GM12878 (cell line): ENCODE results near the gene KRTAP5-7. TPM values are rescaled to one million over a fixed set of nuclear protein-coding genes. Genes with fewer than 3 reads are reported as not detected.

Experiments
- ATAC-seq: fragments of 200-7000 bp; cut with Tn5 transposase; 3 replicates; pipeline ENCODE4 v1.9.1; 2020; ENCODE audit warnings: mild to moderate bottlenecking, moderate library complexity
- BruUV-seq: library from RNA; stranded (reverse); fragments of 400-500 nt; replicated peaks from 2 replicates; lab custom pipeline; 2021; lab: Mats Ljungman, UMichigan
- CTCF ChIA-PET: fragments of 300-600 bp; sonication (Branson Sonifier 250); formaldehyde crosslinking; extraction: SDS; loops from one replicate; lab custom pipeline; 2021; ENCODE audit warnings: inconsistent platforms; lab: Yijun Ruan, JAX
- POLR2A ChIA-PET: fragments of 350-600 bp; formaldehyde crosslinking; extraction: SDS; loops from one replicate; lab custom pipeline; 2021; ENCODE audit warnings: inconsistent platforms; lab: Charles Lee
- RAD21 ChIA-PET: fragments of 300-600 bp; sonication (Branson Sonifier 250); formaldehyde crosslinking; loops from one replicate; lab custom pipeline; 2023; ENCODE audit warnings: antibody characterized with exemption; ENCODE audit not compliant: unreplicated experiment; lab: Charles Lee
- SMC1A ChIA-PET: fragments of 300-600 bp; sonication (Branson Sonifier 250); formaldehyde crosslinking; loops from one replicate; lab custom pipeline; 2023; ENCODE audit not compliant: unreplicated experiment, uncharacterized antibody; lab: Charles Lee
- DNase-seq: peaks from one replicate; pipeline ENCODE4 v3.0.0-alpha.2; 2011; ENCODE audit warnings: low read depth, low spot score
- FAIRE-seq: peaks from 3 replicates; lab custom pipeline; 2011; peaks lifted over from hg19 to GRCh38; lab: Jason Lieb, UNC
- H2AFZ ChIP-seq: 2 replicates; pipeline ENCODE4 v1.6.0; 2011; ENCODE audit warnings: low read depth, low read length, control low read depth; ENCODE audit not compliant: control insufficient read depth
- H3K27ac ChIP-seq: 2 replicates; pipeline ENCODE4 v1.5.1; 2011; ENCODE audit warnings: control low read depth; ENCODE audit not compliant: control insufficient read depth, insufficient read depth
- H3K27me3 ChIP-seq, 2 experiments: replicated peaks in 1 of 2; 2 replicates each; pipeline versions ENCODE4 v1.6.0 to v1.6.1; 2011; ENCODE audit warnings: low read length in 1 of 2; ENCODE audit not compliant: control insufficient read depth in 2 of 2, insufficient read depth in 2 of 2
- H3K36me3 ChIP-seq, 2 experiments: 2 replicates each; pipeline ENCODE4 v1.5.1; 2011; ENCODE audit warnings: low read length in 1 of 2; ENCODE audit not compliant: control insufficient read depth in 2 of 2, insufficient read depth in 2 of 2
- H3K4me1 ChIP-seq: 2 replicates; pipeline ENCODE4 v1.6.1; 2011; ENCODE audit warnings: mild to moderate bottlenecking, low read length, moderate library complexity, mixed read lengths; ENCODE audit not compliant: control insufficient read depth, insufficient read depth
- H3K4me2 ChIP-seq: 2 replicates; pipeline ENCODE4 v1.6.0; 2011; ENCODE audit warnings: control low read depth; ENCODE audit not compliant: control insufficient read depth, insufficient read depth
- H3K4me3 ChIP-seq: fragments of 200-600 bp; sonication (generic); 2 replicates; pipeline ENCODE4 v1.5.1; 2016
- H3K79me2 ChIP-seq: 2 replicates; pipeline ENCODE4 v1.6.0; 2011; ENCODE audit warnings: low read length; ENCODE audit not compliant: control insufficient read depth, insufficient read depth
- H3K9ac ChIP-seq: 2 replicates; pipeline ENCODE4 v1.8.0; 2011; ENCODE audit warnings: low read length, control low read depth, mixed read lengths; ENCODE audit not compliant: control insufficient read depth, insufficient read depth
- H3K9me3 ChIP-seq: replicated peaks from 3 replicates; pipeline ENCODE4 v1.5.1; 2011; ENCODE audit warnings: mild to moderate bottlenecking, low read length; ENCODE audit not compliant: control insufficient read depth, insufficient read depth
- H4K20me1 ChIP-seq: 2 replicates; pipeline ENCODE4 v1.6.0; 2011; ENCODE audit not compliant: control insufficient read depth, insufficient read depth
- CBFB ChIP-seq: IDR thresholded peaks from 2 replicates; pipeline ENCODE4 v1.6.1; 2016; ENCODE audit warnings: antibody characterized with exemption, low read depth
- CTCF ChIP-seq, 3 experiments: IDR thresholded peaks in 2 of 3; conservative IDR thresholded peaks in 1 of 3; 2 replicates each; pipeline ENCODE4 v1.5.1; 2011; ENCODE audit warnings: low read depth in 3 of 3, low read length in 3 of 3, mild to moderate bottlenecking in 3 of 3, control low read depth in 2 of 3, moderate library complexity in 2 of 3, inconsistent platforms in 1 of 3, mixed read lengths in 1 of 3; ENCODE audit not compliant: control insufficient read depth in 2 of 3, insufficient read depth in 1 of 3; ENCODE audit errors: extremely low read depth in 1 of 3
- FOS ChIP-seq: IDR thresholded peaks from 3 replicates; pipeline ENCODE4 v1.6.1; 2011; ENCODE audit warnings: borderline replicate concordance; ENCODE audit not compliant: insufficient read length; ENCODE audit errors: extremely low read depth
- IRF4 ChIP-seq: IDR thresholded peaks from 2 replicates; pipeline ENCODE4 v1.6.1; 2011; ENCODE audit warnings: low read depth, low read length
- MEF2A ChIP-seq: IDR thresholded peaks from 2 replicates; pipeline ENCODE4 v1.6.1; 2011; ENCODE audit warnings: low read depth, mild to moderate bottlenecking, low read length, moderate library complexity; ENCODE audit not compliant: insufficient read depth
- MEF2B ChIP-seq: fragments of 450-650 bp; IDR thresholded peaks from 2 replicates; pipeline ENCODE4 v1.6.1; 2018; ENCODE audit warnings: mild to moderate bottlenecking, moderate library complexity; ENCODE audit not compliant: partially characterized antibody, poor library complexity, severe bottlenecking
- NFYA ChIP-seq: IDR thresholded peaks from 2 replicates; pipeline ENCODE4 v1.6.1; 2011; ENCODE audit warnings: low read depth, mild to moderate bottlenecking, low read length, improper control_type of control experiment, borderline replicate concordance
- NR2C1 ChIP-seq: fragments of 450-650 bp; IDR thresholded peaks from 2 replicates; pipeline ENCODE4 v1.6.1; 2017; ENCODE audit warnings: antibody characterized with exemption, mild to moderate bottlenecking, moderate library complexity
- PKNOX1 ChIP-seq: fragments of 450-650 bp; IDR thresholded peaks from 2 replicates; pipeline ENCODE4 v1.6.1; 2016; ENCODE audit warnings: mild to moderate bottlenecking
- RBBP5 ChIP-seq: fragments of 200-600 bp; sonication (generic); conservative IDR thresholded peaks from 2 replicates; pipeline ENCODE4 v1.6.1; 2016
- RELA ChIP-seq: fragments of 450-650 bp; IDR thresholded peaks from 2 replicates; pipeline ENCODE4 v1.8.0; 2014; ENCODE audit warnings: borderline replicate concordance; ENCODE audit not compliant: partially characterized antibody
- RUNX3 ChIP-seq: IDR thresholded peaks from 2 replicates; pipeline ENCODE4 v1.6.1; 2012; ENCODE audit warnings: low read length, inconsistent platforms
- SPI1 ChIP-seq: IDR thresholded peaks from 2 replicates; pipeline ENCODE4 v1.6.1; 2011; ENCODE audit warnings: low read depth, mild to moderate bottlenecking, low read length, moderate library complexity, borderline replicate concordance; ENCODE audit not compliant: insufficient read depth
- TAF1 ChIP-seq: IDR thresholded peaks from 2 replicates; pipeline ENCODE4 v1.6.1; 2011; ENCODE audit warnings: mild to moderate bottlenecking, low read depth, low read length, borderline replicate concordance
- TCF7 ChIP-seq: IDR thresholded peaks from 2 replicates; pipeline ENCODE4 v1.6.1; 2014; ENCODE audit warnings: antibody characterized with exemption, borderline replicate concordance
- WRNIP1 ChIP-seq: IDR thresholded peaks from 2 replicates; pipeline ENCODE4 v1.6.1; 2011; ENCODE audit warnings: low read depth, low read length, improper control_type of control experiment, borderline replicate concordance
- ZNF592 ChIP-seq: fragments of 450-650 bp; IDR thresholded peaks from 2 replicates; pipeline ENCODE4 v1.6.1; 2017; ENCODE audit warnings: mild to moderate bottlenecking, moderate library complexity
- WGBS: methylation state at CpG from one replicate; pipeline ENCODE4 v1.1.6; 2016; ENCODE audit warnings: low lambda C conversion rate; ENCODE audit not compliant: insufficient replicate concordance, insufficient coverage; ENCODE audit errors: missing lambda C conversion rate; 5-methylcytosine and 5-hydroxymethylcytosine counted together
- in situ Hi-C: fragments of 300-500 bp; cut with MboI; formaldehyde crosslinking; loops from 9 replicates; pipeline ENCODE4 v1.14.3; 2018; ENCODE audit warnings: mixed read lengths
- intact Hi-C: fragments of 100-400 bp; cut with micrococcal nuclease; formaldehyde crosslinking; loops from one replicate; pipeline ENCODE4 v1.14.2; 2022; ENCODE audit not compliant: unreplicated experiment
- polyA plus RNA-seq, 11 experiments: library from polyadenylated mRNA; depleted of rRNA in 4 of 11; unstranded in 6 of 11; stranded (reverse) in 5 of 11; fragments of >200 nt; fragmentation: Nextera tagmentation in 4 of 11; fragmentation: Illumina TruSeq in 1 of 11; extraction: Ambion mirVana in 4 of 11; extraction: Trizol in 1 of 11; gene quantifications; 1 replicate in 1 of 11; 2 replicates in 10 of 11; pipeline versions ENCODE4 v1.2.1 to v1.2.3, GENCODE V29; 2011 to 2016; ENCODE audit warnings: inconsistent platforms in 2 of 11, missing spikeins in 2 of 11, low read depth in 1 of 11
- total RNA-seq, 4 experiments: library from RNA; depleted of rRNA in 3 of 4; stranded (reverse); fragments of >200 nt in 3 of 4; fragmentation: Illumina TruSeq in 1 of 4; extraction: Trizol in 1 of 4; gene quantifications; 2 replicates each; pipeline versions ENCODE4 v1.2.1 to v1.2.3, GENCODE V29; 2013 to 2021

Gene KRTAP5-7
- total and polyA plus RNA-seq, 10 of the 15 experiments (the other 5 are each of a cell fraction or from before 2014, with no cell fraction given) = 0.07 to 0.23 (median 0.19) TPM; not detected in 6

GRCh38 chr11:71505001-71505400 is 22.1 kb upstream of the KRTAP5-7 start:
- BruUV-seq = no TSS peak
- no peak overlapping the region for H3K4me3 ChIP-seq
- ATAC-seq = no peak
- peaks cover 5 to 11% of the 10 kb centered on the region in 2 experiments; a peak in 3 of 4 replicates for H3K36me3 ChIP-seq
- WGBS = 95% methylated on average over 2 of the region's 2 CpGs
- H2AFZ ChIP-seq = no peak overlapping the region
- H3K27me3 ChIP-seq = no peaks in the 10 kb centered on the region
- H3K79me2 ChIP-seq = no peaks in the 10 kb centered on the region
- no peak overlapping the region for H3K27ac ChIP-seq
- TF ChIP-seq WRNIP1 (no peak), ZNF592 (no peak), NR2C1 (no peak), RUNX3 (no peak), TAF1 (no peak), TCF7 (no peak), NFYA (no peak), FOS (no peak), CTCF (IDR thresholded peaks at IDR 0.05 in 2 of 3, conservative IDR thresholded peaks at IDR 0.05 in 1 of 3; ENCODE audit: control insufficient read depth in 2 of 3, extremely low read depth in 1 of 3, insufficient read depth in 1 of 3, low read depth in 3 of 3, low read length in 3 of 3) (no peak), PKNOX1 (no peak), IRF4 (no peak), RELA (no peak), MEF2B (no peak), SPI1 (no peak), CBFB (no peak), MEF2A (no peak), RBBP5 (no peak)
- H4K20me1 ChIP-seq = no peaks in the 10 kb centered on the region
- H3K9me3 ChIP-seq = no peaks in the 10 kb centered on the region; the same call in 2 of the 3 replicates
- in situ Hi-C loops = no loop called here
- intact Hi-C loops = no loop called here
- H3K4me1 ChIP-seq = 0 out of 2 replicates have a peak, but pooled peaks cover 2% of the 10 kb centered on the region
- ChIA-PET SMC1A (interaction anchor here (1.0 to 1.1 kb wide), 2 partner anchors 15 to 38 kb away, joined by 3 read pairs; no protein-coding TSS in a partner anchor), POLR2A (no interaction called here), RAD21 (no interaction called here), CTCF (no interaction called here)
- no peak for DNase-seq
- no peak overlapping the region for H3K4me2 ChIP-seq
- FAIRE-seq = no peak
- H3K9ac ChIP-seq = no peak overlapping the region
